ENCODE data around the gene C2orf49. TPM values are rescaled to one million over a fixed set of nuclear protein-coding genes. Genes with fewer than 3 reads are reported as not detected.

The C2orf49 gene
- total RNA-seq, 2 experiments from 2014 or later, result 20.5 to 23.1 TPM

- H3K9me3 Mint-ChIP-seq (ENCODE audit: low read depth), result no peaks in the 10 kb centered on the region
- CTCF ChIA-PET, result no interaction called here
- H3K4me3 Mint-ChIP-seq, result no peak overlapping the region
- no peak overlapping the region for H3K27ac Mint-ChIP-seq
- H3K36me3 Mint-ChIP-seq, result no peaks in the 10 kb centered on the region
- no peaks in the 10 kb centered on the region for H3K4me1 Mint-ChIP-seq
- ATAC-seq, result no peak
- DNase-seq, result no peak
- H3K27me3 Mint-ChIP-seq, result no peaks in the 10 kb centered on the region
These were observed 46.9 kb downstream of the C2orf49 start for GRCh38 chr2:105384216-105384615.

DNA sequence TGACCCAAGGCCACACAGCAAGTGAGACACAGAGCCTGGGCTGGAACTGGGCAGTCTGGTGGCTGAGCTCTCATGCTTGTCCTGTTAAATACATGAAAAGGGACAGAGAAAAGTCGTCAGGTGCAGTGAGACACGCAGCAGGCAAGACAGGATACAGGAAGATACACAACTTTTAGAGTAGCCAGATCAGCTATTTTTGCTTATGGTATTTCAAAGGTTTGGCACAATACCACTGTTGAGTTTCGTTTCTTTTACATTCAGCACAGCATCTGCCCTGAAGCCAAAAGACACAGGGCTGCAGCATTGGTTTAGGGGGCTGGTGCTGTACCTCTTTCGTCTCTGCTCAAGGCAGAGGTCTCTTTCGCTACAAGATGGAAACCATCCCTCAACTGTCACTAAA is 47.5 kb downstream of the C2orf49 start:
- H3K27ac Mint-ChIP-seq, result no peak overlapping the region
- DNase-seq (no peak), ATAC-seq (no peak)
- H3K9me3 Mint-ChIP-seq (ENCODE audit: low read depth), result no peaks in the 10 kb centered on the region
- CTCF ChIA-PET, result no interaction called here
- H3K27me3 Mint-ChIP-seq, result no peaks in the 10 kb centered on the region
- no peaks in the 10 kb centered on the region for H3K36me3 Mint-ChIP-seq
- H3K4me3 Mint-ChIP-seq, result no peak overlapping the region
- H3K4me1 Mint-ChIP-seq, result no peaks in the 10 kb centered on the region

DNA sequence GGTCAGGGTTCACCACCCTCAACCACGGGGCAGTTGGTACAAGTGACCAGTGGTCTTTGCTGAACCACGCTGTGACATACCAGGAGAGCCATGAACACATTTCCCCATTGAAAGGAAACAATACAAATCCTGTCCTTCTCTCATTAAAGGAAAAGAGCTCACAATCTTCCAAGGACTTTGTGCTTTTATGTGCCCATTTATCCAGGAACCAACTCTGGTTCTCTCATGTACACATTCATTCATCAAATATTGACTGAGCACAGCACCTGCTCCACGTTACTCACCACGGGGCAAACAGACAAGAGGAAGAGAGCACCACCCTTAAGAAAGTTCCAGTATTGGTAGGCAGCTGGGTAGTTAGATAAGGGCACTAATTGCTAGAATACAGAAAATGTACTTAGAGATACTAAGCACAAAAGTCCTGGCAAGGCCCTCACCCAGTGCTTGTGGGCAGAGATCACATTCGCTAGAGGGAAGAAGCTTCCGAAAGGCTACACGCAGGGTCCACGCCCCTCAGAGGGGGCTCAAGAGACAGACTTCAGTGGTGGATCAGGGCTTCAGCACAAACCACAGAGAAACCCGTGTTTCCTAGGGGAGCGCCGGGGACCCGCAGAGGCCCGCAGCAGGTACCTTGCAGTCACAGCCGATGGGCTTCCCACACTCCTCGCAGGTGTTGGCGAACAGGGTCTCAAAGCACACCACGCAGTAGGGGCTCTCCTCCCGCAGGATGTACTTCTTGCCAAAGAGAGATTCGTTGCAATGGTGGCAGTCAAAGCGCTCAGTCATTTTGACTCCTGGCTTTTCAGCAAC is 48.6 kb downstream of the C2orf49 start:
- no peak for ATAC-seq
- no peak for DNase-seq
- Mint-ChIP-seq H3K4me1 (no peaks in the 10 kb centered on the region), H3K27me3 (no peaks in the 10 kb centered on the region), H3K36me3 (no peaks in the 10 kb centered on the region), H3K27ac (no peak overlapping the region), H3K4me3 (no peak overlapping the region), H3K9me3 (ENCODE audit: low read depth) (no peaks in the 10 kb centered on the region)
- CTCF ChIA-PET, result no interaction called here

GRCh38 chr2:105387225-105387624 is 49.9 kb downstream of the C2orf49 start:
- Mint-ChIP-seq H3K36me3 (no peaks in the 10 kb centered on the region), H3K4me1 (no peaks in the 10 kb centered on the region), H3K4me3 (no peak overlapping the region), H3K9me3 (ENCODE audit: low read depth) (no peaks in the 10 kb centered on the region), H3K27me3 (no peaks in the 10 kb centered on the region), H3K27ac (no peak overlapping the region)
- ATAC-seq (no peak), DNase-seq (no peak)
- CTCF ChIA-PET, result interaction anchor here (1.0 kb wide), 1 partner anchor 12 kb away, joined by 3 read pairs; the partner anchor contains the start of gene FHL2

DNA sequence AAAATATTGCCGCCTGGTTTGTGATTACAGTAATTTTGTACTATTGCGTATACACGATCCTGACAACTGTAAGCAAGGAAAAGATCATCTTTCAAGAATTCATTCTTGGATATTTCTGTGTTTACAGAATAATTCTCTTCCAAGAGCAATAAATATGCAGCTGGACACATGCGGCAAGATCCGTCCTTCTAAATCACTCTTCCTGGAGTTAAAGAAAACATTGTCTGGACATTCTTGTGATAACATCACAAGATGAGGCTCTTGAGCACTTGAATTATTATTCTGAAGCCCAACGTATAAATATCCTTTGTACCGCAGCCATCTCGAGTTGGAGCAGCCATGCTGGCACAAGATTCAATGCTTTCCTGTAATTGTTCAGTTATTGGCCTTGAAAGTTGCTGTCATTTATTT is 51.6 kb downstream of the C2orf49 start:
- no peaks in the 10 kb centered on the region for H3K4me1 Mint-ChIP-seq
- no peak overlapping the region for H3K4me3 Mint-ChIP-seq
- ATAC-seq (no peak), DNase-seq (no peak)
- no peak overlapping the region for H3K27ac Mint-ChIP-seq
- H3K27me3 Mint-ChIP-seq, result peaks cover 5% of the 10 kb centered on the region
- no peaks in the 10 kb centered on the region for H3K9me3 Mint-ChIP-seq (ENCODE audit: low read depth)
- H3K36me3 Mint-ChIP-seq, result no peaks in the 10 kb centered on the region
- CTCF ChIA-PET, result interaction anchor here (1.3 kb wide), 1 partner anchor 9 kb away, joined by 4 read pairs; the partner anchor contains the start of gene FHL2

- H3K27ac Mint-ChIP-seq, result no peak overlapping the region
- H3K4me3 Mint-ChIP-seq, result no peak overlapping the region
- H3K36me3 Mint-ChIP-seq, result no peaks in the 10 kb centered on the region
- peaks cover 10% of the 10 kb centered on the region for H3K27me3 Mint-ChIP-seq
- no peak for DNase-seq
- ATAC-seq, result no peak
- CTCF ChIA-PET, result no interaction called here
- no peaks in the 10 kb centered on the region for H3K4me1 Mint-ChIP-seq
- no peaks in the 10 kb centered on the region for H3K9me3 Mint-ChIP-seq (ENCODE audit: low read depth)
These were observed 53.1 kb downstream of the C2orf49 start for GRCh38 chr2:105390454-105390853.

- H3K36me3 Mint-ChIP-seq, result no peaks in the 10 kb centered on the region
- DNase-seq (no peak), ATAC-seq (no peak)
- H3K9me3 Mint-ChIP-seq (ENCODE audit: low read depth), result no peaks in the 10 kb centered on the region
- no peak overlapping the region for H3K4me3 Mint-ChIP-seq
- H3K4me1 Mint-ChIP-seq, result no peaks in the 10 kb centered on the region
- H3K27ac Mint-ChIP-seq, result no peak overlapping the region
- H3K27me3 Mint-ChIP-seq, result peaks cover 10% of the 10 kb centered on the region
- CTCF ChIA-PET, result no interaction called here
These were observed 53.8 kb downstream of the C2orf49 start for GRCh38 chr2:105391058-105391627.

DNA sequence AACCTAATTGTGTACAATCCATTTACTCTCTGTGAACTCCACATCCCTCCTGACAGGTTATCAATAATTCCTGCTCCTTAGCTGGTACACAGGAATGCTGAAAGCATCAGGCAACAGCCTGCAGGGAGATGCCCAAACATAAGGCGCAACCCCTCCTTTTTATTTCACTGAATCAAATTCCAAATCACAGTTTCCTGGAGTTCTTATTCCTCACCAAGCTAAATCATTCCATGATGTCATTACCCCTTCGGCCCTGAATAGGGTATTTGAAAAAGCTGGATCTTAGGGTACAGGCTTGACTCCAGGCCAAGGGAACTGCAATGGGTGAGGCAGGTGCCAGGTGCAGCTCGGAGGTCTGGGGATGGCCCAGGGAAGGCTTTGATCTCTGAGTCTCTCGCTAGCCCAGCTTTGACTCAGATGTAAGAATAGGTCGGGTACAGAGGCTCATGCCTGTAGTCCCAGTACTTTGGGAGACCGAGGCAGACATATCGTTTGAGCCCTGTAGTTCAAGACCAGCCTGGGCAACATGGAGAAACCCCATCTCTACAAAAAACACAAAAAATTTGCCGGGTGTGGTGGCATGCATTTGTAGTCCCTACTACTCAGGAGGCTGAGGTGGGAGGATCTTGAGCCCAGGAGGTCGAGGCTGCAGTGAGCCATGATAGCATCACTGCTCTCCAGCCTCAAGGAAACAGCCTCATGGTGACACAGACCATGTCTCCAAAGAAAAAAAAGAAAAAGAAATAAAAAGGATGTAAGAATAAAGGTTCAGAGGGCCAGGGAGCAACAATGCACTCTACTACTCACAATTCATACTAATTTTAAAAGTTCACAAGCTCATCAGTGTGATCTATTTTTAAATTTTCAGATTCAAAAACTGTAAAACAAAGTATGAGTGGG is 54.7 kb downstream of the C2orf49 start:
- Mint-ChIP-seq H3K9me3 (ENCODE audit: low read depth) (no peaks in the 10 kb centered on the region), H3K4me3 (no peak overlapping the region), H3K27ac (no peak overlapping the region), H3K4me1 (no peaks in the 10 kb centered on the region), H3K27me3 (peaks cover 14% of the 10 kb centered on the region), H3K36me3 (no peaks in the 10 kb centered on the region)
- no peak for ATAC-seq
- CTCF ChIA-PET, result interaction anchor here (0.9 kb wide), 1 partner anchor 129 kb away, joined by 4 read pairs; no protein-coding TSS in a partner anchor
- DNase-seq, result no peak

- Mint-ChIP-seq H3K4me3 (no peak overlapping the region), H3K36me3 (no peaks in the 10 kb centered on the region)
- CTCF ChIA-PET, result no interaction called here
These were observed 56.2 kb downstream of the C2orf49 start for GRCh38 chr2:105393373-105394055.

DNA sequence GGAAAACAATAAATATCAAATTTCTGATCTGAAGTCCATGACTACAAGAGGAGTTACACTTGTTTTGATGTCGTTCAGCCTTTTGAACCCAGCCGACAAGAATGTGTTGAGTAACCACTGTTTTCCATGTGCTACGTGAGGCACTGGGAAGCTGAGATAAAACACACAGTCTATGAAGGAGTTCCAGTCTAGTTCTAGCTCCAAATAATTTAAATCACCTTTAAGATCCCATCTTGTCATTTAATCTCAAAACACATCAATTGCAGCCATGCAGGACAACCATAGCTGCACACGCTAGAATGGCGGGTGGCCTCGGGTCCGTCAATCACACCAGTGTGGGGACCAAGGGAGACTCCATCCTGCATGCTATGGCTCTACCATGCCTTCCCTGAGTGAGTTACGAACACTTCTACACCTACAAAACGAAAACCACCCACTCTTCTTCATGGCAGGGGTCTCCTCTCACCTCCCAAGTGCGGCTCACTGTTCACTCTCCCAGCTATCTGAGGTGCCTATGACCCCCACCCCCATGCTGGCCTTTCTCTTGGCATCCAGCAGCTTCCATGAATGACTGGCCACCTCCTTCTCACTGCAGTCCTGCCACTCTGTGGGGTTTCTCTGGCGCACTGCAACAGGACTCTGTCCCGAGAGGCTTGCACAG is 57.7 kb downstream of the C2orf49 start:
- Mint-ChIP-seq H3K27ac (no peak overlapping the region), H3K4me1 (peaks cover 2% of the 10 kb centered on the region), H3K4me3 (no peak overlapping the region), H3K36me3 (no peaks in the 10 kb centered on the region), H3K9me3 (ENCODE audit: low read depth) (no peaks in the 10 kb centered on the region), H3K27me3 (peaks cover 37% of the 10 kb centered on the region)
- ATAC-seq, result no peak
- DNase-seq, result no peak
- CTCF ChIA-PET, result no interaction called here

More at GRCh38 chr2:105393373-105394055, 56.2 kb downstream of the C2orf49 start:
- Mint-ChIP-seq H3K4me1 (peaks cover 2% of the 10 kb centered on the region), H3K27ac (no peak overlapping the region), H3K27me3 (peaks cover 26% of the 10 kb centered on the region), H3K9me3 (ENCODE audit: low read depth) (no peaks in the 10 kb centered on the region)
- no peak for DNase-seq
- no peak for ATAC-seq

DNA sequence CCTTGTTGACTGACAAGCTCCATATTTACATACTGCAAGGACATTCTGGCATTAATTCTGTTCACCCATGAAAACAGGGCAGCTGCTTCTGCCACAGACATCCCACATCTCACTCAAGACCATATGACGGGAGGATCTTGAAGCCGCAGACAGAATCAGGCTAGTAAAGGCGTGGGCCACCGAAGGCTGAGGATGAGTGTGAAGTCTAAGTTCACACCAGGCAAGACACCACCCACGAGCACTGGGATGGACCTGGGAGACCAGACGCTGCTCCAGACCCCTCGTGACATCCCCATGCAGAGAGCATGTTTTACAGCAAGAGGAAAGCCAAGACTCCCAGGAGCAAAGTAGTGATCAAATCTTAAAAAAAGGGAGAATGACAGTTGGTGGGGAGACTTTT is 58.4 kb downstream of the C2orf49 start:
- ATAC-seq, result no peak
- Mint-ChIP-seq H3K4me3 (no peak overlapping the region), H3K4me1 (peaks cover 2% of the 10 kb centered on the region), H3K9me3 (ENCODE audit: low read depth) (no peaks in the 10 kb centered on the region), H3K27ac (no peak overlapping the region), H3K27me3 (peaks cover 41% of the 10 kb centered on the region), H3K36me3 (no peaks in the 10 kb centered on the region)
- CTCF ChIA-PET, result no interaction called here
- DNase-seq, result no peak

DNA sequence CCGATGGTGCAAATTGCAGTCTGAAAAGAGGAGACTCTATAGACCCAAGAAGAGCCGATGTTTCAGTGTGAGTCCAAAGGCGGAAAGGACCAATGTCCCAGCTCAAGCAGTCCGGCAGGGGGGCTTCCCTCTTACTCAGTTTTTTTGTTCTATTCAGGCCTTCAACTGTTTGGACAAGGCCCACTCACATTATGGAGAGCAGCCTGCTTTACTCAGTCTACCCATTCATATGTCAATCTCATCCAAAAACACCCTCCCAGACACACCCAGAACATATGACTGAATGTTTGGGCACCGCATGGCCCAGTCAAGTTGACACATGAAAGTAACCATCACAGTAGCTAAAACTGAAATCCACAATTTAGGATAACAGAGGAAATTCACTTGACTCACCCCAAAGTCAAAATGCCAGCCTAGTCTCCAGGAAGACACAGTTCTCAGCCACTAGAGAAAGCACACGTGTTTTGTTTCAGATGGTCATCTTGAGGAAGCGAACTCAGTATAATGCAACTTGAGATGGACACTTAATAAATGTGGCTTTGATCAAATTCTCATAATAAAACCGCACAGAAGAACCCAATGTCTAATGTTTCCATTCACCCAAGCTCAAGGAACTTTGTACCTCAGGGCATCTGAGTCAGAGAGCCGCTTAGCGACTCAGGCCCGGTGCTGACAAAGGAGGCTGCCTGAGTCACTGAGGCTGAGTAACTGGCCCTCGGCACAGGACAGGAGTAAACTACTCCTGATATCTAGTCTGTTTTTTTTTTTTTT is 59.1 kb downstream of the C2orf49 start:
- peaks cover 43% of the 10 kb centered on the region for H3K27me3 Mint-ChIP-seq
- no peaks in the 10 kb centered on the region for H3K9me3 Mint-ChIP-seq (ENCODE audit: low read depth)
- CTCF ChIA-PET, result interaction anchor here (2.8 kb wide), 1 partner anchor 126 kb away, joined by 10 read pairs; no protein-coding TSS in a partner anchor
- H3K36me3 Mint-ChIP-seq, result no peaks in the 10 kb centered on the region
- H3K4me1 Mint-ChIP-seq, result peaks cover 2% of the 10 kb centered on the region
- DNase-seq (no peak), ATAC-seq (no peak)
- H3K27ac Mint-ChIP-seq, result no peak overlapping the region
- no peak overlapping the region for H3K4me3 Mint-ChIP-seq
